Dendritic cell treated with granulocyte-macrophage colony-stimulating factor and Interleukin-4, amounts not matched to agents 40 ng/mL and 50 ng/mL, for 4 days (primary cell): Measurements from ENCODE around the gene DHX16.

ENCODE experiments used
- H3K27ac Mint-ChIP-seq: one replicate; pipeline ENCODE4 v1.8.0; 2022; ENCODE audit warnings: mild to moderate bottlenecking, mixed read lengths
- H3K27me3 Mint-ChIP-seq: one replicate; pipeline ENCODE4 v1.8.0; 2022; ENCODE audit warnings: mild to moderate bottlenecking, mixed read lengths
- H3K36me3 Mint-ChIP-seq: one replicate; pipeline ENCODE4 v1.8.0; 2022; ENCODE audit warnings: low read depth, mixed read lengths
- H3K4me1 Mint-ChIP-seq: one replicate; pipeline ENCODE4 v1.8.0; 2022; ENCODE audit warnings: low read depth, mixed read lengths
- H3K4me3 Mint-ChIP-seq: one replicate; pipeline ENCODE4 v1.8.0; 2022; ENCODE audit warnings: mild to moderate bottlenecking, moderate library complexity, mixed read lengths
- H3K9me3 Mint-ChIP-seq: one replicate; pipeline ENCODE4 v1.8.0; 2022; ENCODE audit warnings: mixed read lengths
- intact Hi-C: fragments of 100-400 bp; cut with micrococcal nuclease; formaldehyde crosslinking; loops from one replicate; pipeline ENCODE4 v1.15.0; 2022

Gene DHX16

DNA sequence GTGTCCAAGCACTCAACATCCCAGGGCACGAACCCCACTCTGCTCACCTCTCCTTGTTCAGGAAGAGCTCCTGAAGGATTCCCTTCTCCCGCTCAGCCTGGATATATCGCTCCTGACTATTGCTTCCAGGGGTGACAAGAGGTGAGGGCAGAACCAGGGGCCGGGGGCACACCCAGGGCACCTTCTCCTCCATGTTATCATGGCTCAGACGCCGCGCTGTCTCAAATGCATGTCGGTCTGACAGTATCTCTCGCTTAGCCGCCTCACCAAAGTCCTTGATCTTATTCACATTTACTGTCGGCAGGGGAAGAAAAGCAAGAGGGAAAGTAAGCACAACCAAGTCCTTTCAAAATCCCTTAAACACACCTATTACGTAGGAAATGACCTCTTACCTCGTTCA is 68.8 kb downstream of the DHX16 start:
- Mint-ChIP-seq H3K4me3 (no peak overlapping the region), H3K9me3 (no peaks in the 10 kb centered on the region), H3K27ac (no peak overlapping the region), H3K4me1 (peaks cover 33% of the 10 kb centered on the region), H3K27me3 (no peaks in the 10 kb centered on the region), H3K36me3 (peaks cover 89% of the 10 kb centered on the region)
- intact Hi-C loops = no loop called here
